Neural cell (in vitro differentiated cells): Measurements from ENCODE around the gene RTP2. TPM values are rescaled to one million over a fixed set of nuclear protein-coding genes. Genes with fewer than 3 reads are reported as not detected.

Experiments
- H2AFZ ChIP-seq: fragments of 200-600, 300-800 bp; sonication (generic), shearing (Covaris generic); 2 replicates; pipeline ENCODE4 v1.6.0; 2014; ENCODE audit warnings: low read depth, mild to moderate bottlenecking, antibody characterized with exemption, low read length, moderate library complexity
- H3F3A ChIP-seq: fragments of 200-600 bp; shearing (Covaris generic); 2 replicates; pipeline ENCODE4 v1.6.1; 2016; ENCODE audit warnings: mild to moderate bottlenecking, moderate library complexity, mixed read lengths, antibody characterized with exemption, low read length; ENCODE audit not compliant: insufficient read depth, poor library complexity, severe bottlenecking
- H3K27ac ChIP-seq: fragments of 200-600, 300-800 bp; sonication (generic), shearing (Covaris generic); 2 replicates; pipeline ENCODE4 v1.5.1; 2014; ENCODE audit warnings: mild to moderate bottlenecking, low read length, moderate library complexity
- H3K27me3 ChIP-seq: fragments of 300-800, 200-600 bp; sonication (generic), shearing (Covaris generic); 2 replicates; pipeline ENCODE4 v1.6.0; 2014; ENCODE audit warnings: mild to moderate bottlenecking, low read depth, low read length, moderate library complexity; ENCODE audit not compliant: insufficient read depth
- H3K36me3 ChIP-seq: fragments of 300-800, 200-600 bp; sonication (generic), shearing (Covaris generic); 2 replicates; pipeline ENCODE4 v1.5.1; 2014; ENCODE audit warnings: mild to moderate bottlenecking, antibody characterized with exemption, low read length, moderate library complexity; ENCODE audit not compliant: insufficient read depth
- H3K4me2 ChIP-seq: fragments of 300-800, 200-600 bp; sonication (generic), shearing (Covaris generic); 2 replicates; pipeline ENCODE4 v1.6.0; 2014; ENCODE audit warnings: mild to moderate bottlenecking, low read length
- H3K4me3 ChIP-seq: fragments of 300-800, 200-600 bp; sonication (generic), shearing (Covaris generic); 2 replicates; pipeline ENCODE4 v1.5.1; 2014; ENCODE audit warnings: mild to moderate bottlenecking, low read length, moderate library complexity
- H3K79me2 ChIP-seq: fragments of 200-600 bp; shearing (Covaris generic); replicated peaks from 2 replicates; pipeline ENCODE4 v1.6.0; 2014; ENCODE audit warnings: mild to moderate bottlenecking, low read length, moderate library complexity; ENCODE audit not compliant: insufficient read depth
- H3K9ac ChIP-seq: fragments of 300-800, 200-600 bp; sonication (generic), shearing (Covaris generic); 2 replicates; pipeline ENCODE4 v1.6.1; 2016; ENCODE audit warnings: mild to moderate bottlenecking, low read length, mixed read lengths
- H3K9me2 ChIP-seq: fragments of 200-600 bp; shearing (Covaris generic); 2 replicates; pipeline ENCODE4 v1.6.1; 2016; ENCODE audit warnings: mild to moderate bottlenecking, low read length, mixed read lengths; ENCODE audit not compliant: insufficient read depth
- H3K9me3 ChIP-seq: fragments of 200-600, 300-800 bp; sonication (generic), shearing (Covaris generic); 2 replicates; pipeline ENCODE4 v1.6.1; 2016; ENCODE audit warnings: mild to moderate bottlenecking, mixed run types, low read length, moderate library complexity, mixed read lengths
- H4K20me1 ChIP-seq: fragments of 200-600 bp; shearing (Covaris generic); 2 replicates; pipeline ENCODE4 v1.6.1; 2016; ENCODE audit warnings: mild to moderate bottlenecking, mixed run types; ENCODE audit not compliant: insufficient read depth
- CTCF ChIP-seq: fragments of 450-650 bp; IDR thresholded peaks from 2 replicates; pipeline ENCODE4 v1.5.1; 2014; ENCODE audit warnings: antibody characterized with exemption, mild to moderate bottlenecking, moderate library complexity; ENCODE audit not compliant: poor library complexity, severe bottlenecking
- EP300 ChIP-seq: fragments of 450-650 bp; conservative IDR thresholded peaks from 2 replicates; pipeline ENCODE4 v1.6.1; 2014; ENCODE audit warnings: antibody characterized with exemption, mild to moderate bottlenecking, moderate library complexity; ENCODE audit not compliant: poor library complexity, severe bottlenecking
- EZH2 ChIP-seq: fragments of 200-600, 300-800 bp; shearing (Covaris generic), sonication (generic); IDR thresholded peaks from 2 replicates; pipeline ENCODE4 v1.6.1; 2014; ENCODE audit warnings: antibody characterized with exemption, low read length, borderline replicate concordance, mild to moderate bottlenecking; ENCODE audit not compliant: insufficient read depth, poor library complexity, severe bottlenecking
- MXI1 ChIP-seq: fragments of 450-650 bp; conservative IDR thresholded peaks from 2 replicates; pipeline ENCODE4 v1.6.1; 2014; ENCODE audit warnings: antibody characterized with exemption, mild to moderate bottlenecking; ENCODE audit not compliant: poor library complexity, severe bottlenecking
- POLR2AphosphoS5 ChIP-seq: IDR thresholded peaks from 2 replicates; pipeline ENCODE4 v1.6.1; 2012
- RAD21 ChIP-seq: fragments of 450-650 bp; conservative IDR thresholded peaks from 2 replicates; pipeline ENCODE4 v1.6.1; 2014; ENCODE audit warnings: antibody characterized with exemption, mild to moderate bottlenecking, moderate library complexity
- REST ChIP-seq: IDR thresholded peaks from 2 replicates; pipeline ENCODE4 v1.6.1; 2012; ENCODE audit warnings: borderline replicate concordance
- SMC3 ChIP-seq: fragments of 450-650 bp; conservative IDR thresholded peaks from 2 replicates; pipeline ENCODE4 v1.6.1; 2014; ENCODE audit warnings: antibody characterized with exemption, mild to moderate bottlenecking, moderate library complexity; ENCODE audit not compliant: poor library complexity
- TAF1 ChIP-seq: IDR thresholded peaks from 2 replicates; pipeline ENCODE4 v1.6.1; 2012; ENCODE audit warnings: low read depth
- polyA plus RNA-seq: library from polyadenylated mRNA; depleted of rRNA; stranded (reverse); fragments of >200 nt; gene quantifications from 2 replicates; pipeline ENCODE4 v1.2.3, GENCODE V29; 2014

RTP2 gene
- polyA plus RNA-seq, 1 donor from 2014 or later, result not detected

GRCh38 chr3:187667526-187667925 is 34.8 kb downstream of the RTP2 start:
- H3K27ac ChIP-seq, result no peak overlapping the region
- no peak overlapping the region for H2AFZ ChIP-seq
- no peaks in the 10 kb centered on the region for H3K36me3 ChIP-seq
- no peak overlapping the region for H3K9ac ChIP-seq
- no peaks in the 10 kb centered on the region for H4K20me1 ChIP-seq
- no peaks in the 10 kb centered on the region for H3K79me2 ChIP-seq
- H3K4me3 ChIP-seq, result no peak overlapping the region
- no peak for TF ChIP-seq EP300
- no peak for TF ChIP-seq MXI1
- no peak for TF ChIP-seq CTCF
- TF ChIP-seq REST, result no peak
- no peak for TF ChIP-seq EZH2
- no peak for TF ChIP-seq POLR2AphosphoS5
- no peaks in the 10 kb centered on the region for H3F3A ChIP-seq
- no peak overlapping the region for H3K4me2 ChIP-seq
- H3K9me2 ChIP-seq, result no peaks in the 10 kb centered on the region
- peaks cover 55% of the 10 kb centered on the region for H3K27me3 ChIP-seq
- no peaks in the 10 kb centered on the region for H3K9me3 ChIP-seq

- H3K9me3 ChIP-seq, result no peaks in the 10 kb centered on the region
- no peaks in the 10 kb centered on the region for H4K20me1 ChIP-seq
- H2AFZ ChIP-seq, result no peak overlapping the region
- H3K9ac ChIP-seq, result no peak overlapping the region
- no peak overlapping the region for H3K4me2 ChIP-seq
- H3K27ac ChIP-seq, result no peak overlapping the region
- TF ChIP-seq RAD21 (no peak), REST (no peak), SMC3 (no peak), TAF1 (no peak), POLR2AphosphoS5 (no peak), MXI1 (no peak), EP300 (no peak), EZH2 (no peak), CTCF (no peak)
- no peaks in the 10 kb centered on the region for H3K79me2 ChIP-seq
- H3K9me2 ChIP-seq, result no peaks in the 10 kb centered on the region
- H3K27me3 ChIP-seq, result peaks cover 38% of the 10 kb centered on the region
- H3K36me3 ChIP-seq, result no peaks in the 10 kb centered on the region
- no peak overlapping the region for H3K4me3 ChIP-seq
- H3F3A ChIP-seq, result no peaks in the 10 kb centered on the region
Measured at GRCh38 chr3:187665764-187666402, 36.5 kb downstream of the RTP2 start.
